Mesodermal cell (in vitro differentiated cells): Measurements from ENCODE around the gene TGFB1.
A peak's percentile ranks its signal among the peaks of the same experiment; 100 is the strongest.

Experiments
- H3K27ac ChIP-seq: 2 replicates; pipeline ENCODE4 v1.7.0; 2013; ENCODE audit warnings: mild to moderate bottlenecking, low read depth, low read length, moderate library complexity; ENCODE audit not compliant: severe bottlenecking
- H3K36me3 ChIP-seq: 2 replicates; pipeline ENCODE4 v1.7.1; 2013; ENCODE audit warnings: mild to moderate bottlenecking, low read length, moderate library complexity; ENCODE audit not compliant: control insufficient read depth, insufficient read depth
- H3K4me1 ChIP-seq: one replicate; pipeline ENCODE4 v1.7.1; 2013; ENCODE audit warnings: mild to moderate bottlenecking, low read length; ENCODE audit not compliant: insufficient read depth, control insufficient read depth, poor library complexity, severe bottlenecking
- H3K4me3 ChIP-seq: 2 replicates; pipeline ENCODE4 v1.7.0; 2013; ENCODE audit warnings: low read length, control low read depth, mild to moderate bottlenecking; ENCODE audit not compliant: insufficient read depth, poor library complexity, severe bottlenecking; ENCODE audit errors: extremely low read depth
- H3K9me3 ChIP-seq: 2 replicates; pipeline ENCODE4 v1.7.1; 2013; ENCODE audit warnings: mild to moderate bottlenecking, low read length, moderate library complexity; ENCODE audit not compliant: control insufficient read depth
- WGBS, 2 experiments: methylation state at CpG; one replicate each; pipeline ENCODE4 v1.1.5; 2013; ENCODE audit warnings: missing lambda C conversion rate in 2 of 2; ENCODE audit not compliant: insufficient coverage in 2 of 2; 5-methylcytosine and 5-hydroxymethylcytosine counted together

TGFB1 gene

GRCh38 chr19:41341669-41342490, 11.8 kb downstream of the TGFB1 start:
- 95 to 96% methylated on average over 9 to 17 of the region's 20 CpGs for WGBS, 2 experiments
- peaks cover 3% of the 10 kb centered on the region for H3K4me1 ChIP-seq
- peaks cover 91% of the 10 kb centered on the region for H3K36me3 ChIP-seq
- no peak overlapping the region for H3K27ac ChIP-seq
- no peak overlapping the region for H3K4me3 ChIP-seq
- H3K9me3 ChIP-seq: no peaks in the 10 kb centered on the region

- Histone ChIP-seq H3K36me3 (peaks cover 90% of the 10 kb centered on the region), H3K9me3 (no peaks in the 10 kb centered on the region), H3K27ac (peak overlapping the region; percentile 36), H3K4me3 (no peak overlapping the region), H3K4me1 (peaks cover 3% of the 10 kb centered on the region)
- WGBS, 2 experiments: 78 to 82% methylated on average over 4 to 5 of the region's 5 CpGs
Observed at GRCh38 chr19:41339936-41340335, 13.8 kb downstream of the TGFB1 start.

GRCh38 chr19:41335467-41335866, 18.3 kb downstream of the TGFB1 start:
- Histone ChIP-seq H3K9me3 (no peaks in the 10 kb centered on the region), H3K4me3 (no peak overlapping the region), H3K36me3 (peaks cover 91% of the 10 kb centered on the region), H3K4me1 (peaks cover 5% of the 10 kb centered on the region), H3K27ac (no peak overlapping the region)
- 97 to 98% methylated on average over 9 of the region's 10 CpGs for WGBS, 2 experiments

- WGBS, 2 experiments: 89 to 94% methylated on average over 2 to 5 of the region's 5 CpGs
- H3K4me3 ChIP-seq: no peak overlapping the region
Observed at GRCh38 chr19:41334793-41335192, 18.9 kb downstream of the TGFB1 start.

GRCh38 chr19:41332468-41332867, 21.3 kb downstream of the TGFB1 start:
- 98 to 100% methylated on average over 5 of the region's 5 CpGs for WGBS, 2 experiments
- Histone ChIP-seq H3K36me3 (peaks cover 87% of the 10 kb centered on the region), H3K27ac (no peak overlapping the region), H3K4me3 (no peak overlapping the region), H3K9me3 (no peaks in the 10 kb centered on the region), H3K4me1 (peaks cover 20% of the 10 kb centered on the region)

More at GRCh38 chr19:41334793-41335192, 18.9 kb downstream of the TGFB1 start:
- Histone ChIP-seq H3K9me3 (no peaks in the 10 kb centered on the region), H3K4me1 (peaks cover 5% of the 10 kb centered on the region), H3K27ac (no peak overlapping the region), H3K36me3 (peaks cover 95% of the 10 kb centered on the region)

GRCh38 chr19:41332000-41332399, 21.7 kb downstream of the TGFB1 start:
- WGBS, 2 experiments: 94 to 96% methylated on average over 14 to 16 of the region's 16 CpGs
- peaks cover 85% of the 10 kb centered on the region for H3K36me3 ChIP-seq
- H3K4me3 ChIP-seq: no peak overlapping the region

GRCh38 chr19:41330946-41331678, 22.6 kb downstream of the TGFB1 start:
- no peak overlapping the region for H3K4me3 ChIP-seq
- peaks cover 33% of the 10 kb centered on the region for H3K4me1 ChIP-seq
- H3K9me3 ChIP-seq: no peaks in the 10 kb centered on the region
- no peak overlapping the region for H3K27ac ChIP-seq
- H3K36me3 ChIP-seq: peaks cover 79% of the 10 kb centered on the region
- WGBS, 2 experiments: 94 to 95% methylated on average over 22 to 35 of the region's 47 CpGs

More at GRCh38 chr19:41332000-41332399, 21.7 kb downstream of the TGFB1 start:
- Histone ChIP-seq H3K4me1 (peaks cover 24% of the 10 kb centered on the region), H3K27ac (no peak overlapping the region), H3K9me3 (no peaks in the 10 kb centered on the region)

- H3K36me3 ChIP-seq: peaks cover 74% of the 10 kb centered on the region
- WGBS, 2 experiments: 93 to 100% methylated on average over 3 of the region's 4 CpGs
- H3K27ac ChIP-seq: no peak overlapping the region
- no peaks in the 10 kb centered on the region for H3K9me3 ChIP-seq
- no peak overlapping the region for H3K4me3 ChIP-seq
- peaks cover 40% of the 10 kb centered on the region for H3K4me1 ChIP-seq
Observed at GRCh38 chr19:41330481-41330880, 23.2 kb downstream of the TGFB1 start.

- WGBS, 2 experiments: no CpG with 5 or more reads among the region's 1 CpG
- Histone ChIP-seq H3K27ac (peak overlapping the region; percentile 99), H3K9me3 (no peaks in the 10 kb centered on the region), H3K4me1 (peaks cover 48% of the 10 kb centered on the region), H3K4me3 (no peak overlapping the region), H3K36me3 (peaks cover 65% of the 10 kb centered on the region)
Observed at GRCh38 chr19:41328842-41329225, 24.9 kb downstream of the TGFB1 start.

- peaks cover 51% of the 10 kb centered on the region for H3K4me1 ChIP-seq
- 93 to 95% methylated on average over 20 to 22 of the region's 22 CpGs for WGBS, 2 experiments
- H3K36me3 ChIP-seq: peaks cover 60% of the 10 kb centered on the region
- H3K27ac ChIP-seq: peak overlapping the region; percentile 99
- H3K4me3 ChIP-seq: no peak overlapping the region
- H3K9me3 ChIP-seq: no peaks in the 10 kb centered on the region
Observed at GRCh38 chr19:41328157-41328841, 25.4 kb downstream of the TGFB1 start.
